Muscle layer of colon (tissue), 2 donors: ENCODE data around the gene ENPP5.

ENCODE experiments used
- H3K27ac ChIP-seq: one replicate; pipeline ENCODE4 v1.7.0; 2013; ENCODE audit warnings: low read depth, mild to moderate bottlenecking, low read length, moderate library complexity
- H3K27me3 ChIP-seq, 2 donors: one replicate each; pipeline ENCODE4 v1.7.0; 2013; ENCODE audit warnings: low read length in 2 of 2, mild to moderate bottlenecking in 2 of 2; ENCODE audit not compliant: insufficient read depth in 2 of 2, control insufficient read depth in 1 of 2
- H3K36me3 ChIP-seq: one replicate; pipeline ENCODE4 v1.7.0; 2013; ENCODE audit warnings: mild to moderate bottlenecking, low read length; ENCODE audit not compliant: insufficient read depth
- H3K4me1 ChIP-seq: one replicate; pipeline ENCODE4 v1.7.0; 2013; ENCODE audit warnings: mild to moderate bottlenecking, low read length; ENCODE audit not compliant: insufficient read depth
- H3K4me3 ChIP-seq, 2 donors: one replicate each; pipeline ENCODE4 v1.7.0; 2013; ENCODE audit warnings: low read length in 2 of 2, low read depth in 1 of 2, mild to moderate bottlenecking in 1 of 2, moderate library complexity in 1 of 2
- H3K9ac ChIP-seq: one replicate; pipeline ENCODE4 v1.7.0; 2013; ENCODE audit warnings: low read length
- H3K9me3 ChIP-seq: one replicate; pipeline ENCODE4 v1.7.0; 2013; ENCODE audit warnings: mild to moderate bottlenecking, low read length
- donor health status: abdominal sarcoma.
- donor health status: Adenocarcinoma of cecum.

ENPP5 gene

GRCh38 chr6:46204880-46205650 lies 34.3 kb upstream of the ENPP5 start:
- no peak overlapping the region for H3K9ac ChIP-seq
- H3K36me3 ChIP-seq: no peaks in the 10 kb centered on the region
- H3K4me3 ChIP-seq: no peak overlapping the region
- H3K27me3 ChIP-seq: no peaks in the 10 kb centered on the region
- no peaks in the 10 kb centered on the region for H3K9me3 ChIP-seq
- no peak overlapping the region for H3K27ac ChIP-seq
- no peaks in the 10 kb centered on the region for H3K4me1 ChIP-seq

- Histone ChIP-seq H3K27ac (no peak overlapping the region), H3K27me3 (no peaks in the 10 kb centered on the region), H3K9ac (no peak overlapping the region), H3K9me3 (no peaks in the 10 kb centered on the region), H3K36me3 (no peaks in the 10 kb centered on the region), H3K4me3 (no peak overlapping the region), H3K4me1 (no peaks in the 10 kb centered on the region)
These were observed 32.8 kb upstream of the ENPP5 start for GRCh38 chr6:46203391-46204177.

GRCh38 chr6:46201702-46202101 lies 30.9 kb upstream of the ENPP5 start:
- Histone ChIP-seq H3K9ac (no peak overlapping the region), H3K4me3 (no peak overlapping the region), H3K9me3 (no peaks in the 10 kb centered on the region), H3K36me3 (no peaks in the 10 kb centered on the region), H3K27ac (no peak overlapping the region), H3K27me3 (no peaks in the 10 kb centered on the region), H3K4me1 (no peaks in the 10 kb centered on the region)

- H3K9ac ChIP-seq: no peak overlapping the region
- no peaks in the 10 kb centered on the region for H3K4me1 ChIP-seq
- H3K27me3 ChIP-seq: no peaks in the 10 kb centered on the region
- no peaks in the 10 kb centered on the region for H3K36me3 ChIP-seq
- H3K4me3 ChIP-seq: no peak overlapping the region
- no peak overlapping the region for H3K27ac ChIP-seq
- H3K9me3 ChIP-seq: no peaks in the 10 kb centered on the region
These were observed 28.6 kb upstream of the ENPP5 start for GRCh38 chr6:46199387-46199786.

- Histone ChIP-seq H3K9ac (no peak overlapping the region), H3K4me3 (no peak overlapping the region), H3K27ac (no peak overlapping the region), H3K27me3 (no peaks in the 10 kb centered on the region), H3K36me3 (no peaks in the 10 kb centered on the region), H3K9me3 (no peaks in the 10 kb centered on the region), H3K4me1 (no peaks in the 10 kb centered on the region)
These were observed 21.2 kb upstream of the ENPP5 start for GRCh38 chr6:46191961-46192360.

- no peak overlapping the region for H3K9ac ChIP-seq
- H3K4me1 ChIP-seq: no peaks in the 10 kb centered on the region
- H3K9me3 ChIP-seq: no peaks in the 10 kb centered on the region
- H3K27ac ChIP-seq: no peak overlapping the region
- no peak overlapping the region for H3K4me3 ChIP-seq
- no peaks in the 10 kb centered on the region for H3K27me3 ChIP-seq
- no peaks in the 10 kb centered on the region for H3K36me3 ChIP-seq
These were observed 20.1 kb upstream of the ENPP5 start for GRCh38 chr6:46190889-46191288.

- Histone ChIP-seq H3K27me3 (no peaks in the 10 kb centered on the region), H3K4me1 (no peaks in the 10 kb centered on the region), H3K27ac (no peak overlapping the region), H3K4me3 (no peak overlapping the region), H3K9me3 (no peaks in the 10 kb centered on the region), H3K36me3 (no peaks in the 10 kb centered on the region), H3K9ac (no peak overlapping the region)
These were observed 18.9 kb upstream of the ENPP5 start for GRCh38 chr6:46189726-46190125.

- no peaks in the 10 kb centered on the region for H3K27me3 ChIP-seq
- no peaks in the 10 kb centered on the region for H3K4me1 ChIP-seq
- H3K4me3 ChIP-seq: no peak overlapping the region
- no peak overlapping the region for H3K27ac ChIP-seq
- no peak overlapping the region for H3K9ac ChIP-seq
- H3K36me3 ChIP-seq: no peaks in the 10 kb centered on the region
- no peaks in the 10 kb centered on the region for H3K9me3 ChIP-seq
These were observed 15.8 kb upstream of the ENPP5 start for GRCh38 chr6:46186583-46186982.

GRCh38 chr6:46184114-46184513 lies 13.3 kb upstream of the ENPP5 start:
- H3K9ac ChIP-seq: no peak overlapping the region
- H3K4me1 ChIP-seq: no peaks in the 10 kb centered on the region
- H3K9me3 ChIP-seq: no peaks in the 10 kb centered on the region
- H3K27me3 ChIP-seq: no peaks in the 10 kb centered on the region
- H3K27ac ChIP-seq: no peak overlapping the region
- no peaks in the 10 kb centered on the region for H3K36me3 ChIP-seq
- H3K4me3 ChIP-seq: no peak overlapping the region

- Histone ChIP-seq H3K9ac (no peak overlapping the region), H3K27me3 (peaks cover under 1 to 5% of the 10 kb centered on the region in 2 donors), H3K36me3 (no peaks in the 10 kb centered on the region), H3K9me3 (no peaks in the 10 kb centered on the region), H3K4me1 (no peaks in the 10 kb centered on the region), H3K27ac (no peak overlapping the region), H3K4me3 (no peak overlapping the region)
These were observed 5.2 kb upstream of the ENPP5 start for GRCh38 chr6:46175976-46176375.

- no peak overlapping the region for H3K27ac ChIP-seq
These were observed 4.7 kb upstream of the ENPP5 start for GRCh38 chr6:46175446-46175845.

More at GRCh38 chr6:46175446-46175845, 4.7 kb upstream of the ENPP5 start:
- Histone ChIP-seq H3K9ac (no peak overlapping the region), H3K4me1 (no peaks in the 10 kb centered on the region), H3K4me3 (no peak overlapping the region), H3K36me3 (no peaks in the 10 kb centered on the region), H3K27me3 (peaks cover 6% of the 10 kb centered on the region in 2 donors), H3K9me3 (no peaks in the 10 kb centered on the region)
